Smooth muscle cell (in vitro differentiated cells): Measurements from ENCODE around the gene HDLBP. TPM values are rescaled to one million over a fixed set of nuclear protein-coding genes. Genes with fewer than 3 reads are reported as not detected.

Source experiments
- DNase-seq: peaks from one replicate; lab custom pipeline; 2025; ENCODE audit not compliant: unreplicated experiment; lab: John Stamatoyannopoulos, UW
- H2AFZ ChIP-seq: fragments of 200-600 bp; sonication (generic); 2 replicates; pipeline ENCODE4 v1.6.0; 2016; ENCODE audit warnings: antibody characterized with exemption, low read depth, mild to moderate bottlenecking
- H3F3A ChIP-seq: fragments of 200-600 bp; sonication (generic); 2 replicates; pipeline ENCODE4 v1.6.0; 2017; ENCODE audit warnings: antibody characterized with exemption, low read depth
- H3K27ac ChIP-seq: fragments of 200-600 bp; sonication (generic); 2 replicates; pipeline ENCODE4 v1.5.1; 2016; ENCODE audit warnings: low read depth, mild to moderate bottlenecking
- H3K27me3 ChIP-seq: fragments of 200-600 bp; sonication (generic); 2 replicates; pipeline ENCODE4 v1.6.1; 2016; ENCODE audit warnings: low read depth, mild to moderate bottlenecking
- H3K36me3 ChIP-seq: fragments of 200-600 bp; sonication (generic); 2 replicates; pipeline ENCODE4 v1.5.1; 2016; ENCODE audit warnings: low read depth
- H3K4me1 ChIP-seq: fragments of 200-600 bp; sonication (generic); 2 replicates; pipeline ENCODE4 v1.5.1; 2016; ENCODE audit warnings: low read depth
- H3K4me2 ChIP-seq: fragments of 200-600 bp; sonication (generic); 2 replicates; pipeline ENCODE4 v1.6.0; 2016; ENCODE audit warnings: mild to moderate bottlenecking
- H3K4me3 ChIP-seq: fragments of 200-600 bp; sonication (generic); 2 replicates; pipeline ENCODE4 v1.5.1; 2016; ENCODE audit warnings: mild to moderate bottlenecking
- H3K79me2 ChIP-seq: fragments of 200-600 bp; sonication (generic); 2 replicates; pipeline ENCODE4 v1.6.0; 2016; ENCODE audit warnings: low read depth, mild to moderate bottlenecking
- H3K9ac ChIP-seq: fragments of 200-600 bp; sonication (generic); 2 replicates; pipeline ENCODE4 v1.6.0; 2016; ENCODE audit warnings: low read depth
- H3K9me3 ChIP-seq: fragments of 200-600 bp; sonication (generic); replicated peaks from 2 replicates; pipeline ENCODE4 v1.5.1; 2016; ENCODE audit warnings: low read depth
- H4K20me1 ChIP-seq: fragments of 200-600 bp; sonication (generic); 2 replicates; pipeline ENCODE4 v1.6.0; 2016; ENCODE audit warnings: low read depth
- WGBS: methylation state at CpG from one replicate; pipeline ENCODE4 v1.1.7; 2016; ENCODE audit warnings: low lambda C conversion rate; 5-methylcytosine and 5-hydroxymethylcytosine counted together
- polyA plus RNA-seq: library from polyadenylated mRNA; unstranded; fragments of >200 nt; fragmentation: Nextera tagmentation; extraction: Ambion mirVana; gene quantifications from 2 replicates; pipeline ENCODE4 v1.2.1, GENCODE V29; 2016
- total RNA-seq: library from RNA; depleted of rRNA; stranded (reverse); fragments of >200 nt; gene quantifications from 2 replicates; pipeline ENCODE4 v1.2.3, GENCODE V29; 2014
- TF ChIP-seq, protein P1 (sequence below): fragments of 200-600 bp; sonication (generic); IDR thresholded peaks from 2 replicates; pipeline ENCODE4 v1.5.1; 2017; ENCODE audit warnings: borderline replicate concordance, mild to moderate bottlenecking, antibody characterized with exemption; ENCODE audit not compliant: insufficient read depth, poor library complexity, severe bottlenecking

Gene HDLBP
- total and polyA plus RNA-seq, 2 experiments from 2014 or later, result 504 to 545 TPM

DNA sequence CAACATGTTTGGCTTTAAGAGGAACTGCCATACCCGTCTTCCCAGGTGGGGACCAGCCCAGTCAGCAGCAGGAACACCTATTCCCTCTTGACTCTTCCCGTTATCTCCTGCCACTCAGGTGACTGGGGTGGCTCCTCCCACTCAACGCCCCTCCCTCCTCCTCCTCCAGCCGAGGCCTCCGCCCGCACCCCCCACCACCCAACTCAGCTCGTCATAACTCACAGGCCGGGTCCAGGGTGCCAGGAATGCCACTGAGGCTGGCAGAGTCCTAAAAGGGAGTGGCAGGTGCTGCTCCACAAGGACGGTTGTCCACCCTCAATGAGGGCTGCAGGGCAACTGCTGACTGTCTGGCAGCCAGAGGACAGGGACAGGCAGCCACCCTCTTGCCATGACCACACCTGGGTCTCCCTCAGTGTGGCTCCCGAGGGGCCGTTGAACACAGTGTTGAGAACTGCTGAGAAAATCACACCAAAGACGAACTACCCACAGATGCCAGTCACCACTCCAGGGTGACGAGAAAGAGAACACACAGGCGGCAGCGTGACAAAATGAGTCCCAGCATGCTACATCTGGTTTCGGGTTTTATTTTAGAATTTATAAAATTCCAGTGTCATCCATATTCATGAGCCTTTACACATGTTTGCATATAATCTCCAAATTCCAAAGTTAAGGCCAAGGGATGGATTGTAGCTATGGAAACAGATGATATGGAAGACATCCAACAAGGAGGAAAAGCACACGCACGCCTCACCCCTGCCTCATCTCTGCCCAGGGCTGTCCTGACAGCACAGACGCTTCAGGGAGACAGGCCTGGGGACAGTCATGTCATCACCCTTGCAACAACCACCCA, 88.5 kb downstream of the HDLBP start:
- no peaks in the 10 kb centered on the region for H3K9me3 ChIP-seq
- DNase-seq, result no peak
- no peak overlapping the region for H3K4me2 ChIP-seq
- peak overlapping the region; percentile 38 for H3K27ac ChIP-seq
- no peaks in the 10 kb centered on the region for H3K79me2 ChIP-seq
- TF ChIP-seq, protein P1, sequence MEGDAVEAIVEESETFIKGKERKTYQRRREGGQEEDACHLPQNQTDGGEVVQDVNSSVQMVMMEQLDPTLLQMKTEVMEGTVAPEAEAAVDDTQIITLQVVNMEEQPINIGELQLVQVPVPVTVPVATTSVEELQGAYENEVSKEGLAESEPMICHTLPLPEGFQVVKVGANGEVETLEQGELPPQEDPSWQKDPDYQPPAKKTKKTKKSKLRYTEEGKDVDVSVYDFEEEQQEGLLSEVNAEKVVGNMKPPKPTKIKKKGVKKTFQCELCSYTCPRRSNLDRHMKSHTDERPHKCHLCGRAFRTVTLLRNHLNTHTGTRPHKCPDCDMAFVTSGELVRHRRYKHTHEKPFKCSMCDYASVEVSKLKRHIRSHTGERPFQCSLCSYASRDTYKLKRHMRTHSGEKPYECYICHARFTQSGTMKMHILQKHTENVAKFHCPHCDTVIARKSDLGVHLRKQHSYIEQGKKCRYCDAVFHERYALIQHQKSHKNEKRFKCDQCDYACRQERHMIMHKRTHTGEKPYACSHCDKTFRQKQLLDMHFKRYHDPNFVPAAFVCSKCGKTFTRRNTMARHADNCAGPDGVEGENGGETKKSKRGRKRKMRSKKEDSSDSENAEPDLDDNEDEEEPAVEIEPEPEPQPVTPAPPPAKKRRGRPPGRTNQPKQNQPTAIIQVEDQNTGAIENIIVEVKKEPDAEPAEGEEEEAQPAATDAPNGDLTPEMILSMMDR, result no peak
- peaks cover 98% of the 10 kb centered on the region for H4K20me1 ChIP-seq
- H3K27me3 ChIP-seq, result no peaks in the 10 kb centered on the region
- H3K9ac ChIP-seq, result no peak overlapping the region
- no peak overlapping the region for H3K4me3 ChIP-seq
- H3K36me3 ChIP-seq, result no peaks in the 10 kb centered on the region
- H2AFZ ChIP-seq, result no peak overlapping the region
- no peaks in the 10 kb centered on the region for H3K4me1 ChIP-seq
- H3F3A ChIP-seq, result peaks cover 53% of the 10 kb centered on the region
- WGBS, result 83% methylated on average over 19 of the region's 19 CpGs

GRCh38 chr2:241225983-241226382, 89.5 kb downstream of the HDLBP start:
- no peaks in the 10 kb centered on the region for H3K36me3 ChIP-seq
- H4K20me1 ChIP-seq, result peaks cover 97% of the 10 kb centered on the region
- H2AFZ ChIP-seq, result no peak overlapping the region
- H3K4me3 ChIP-seq, result no peak overlapping the region
- H3F3A ChIP-seq, result peaks cover 50% of the 10 kb centered on the region
- H3K9me3 ChIP-seq, result no peaks in the 10 kb centered on the region
- no peak overlapping the region for H3K4me2 ChIP-seq
- no peaks in the 10 kb centered on the region for H3K27me3 ChIP-seq
- DNase-seq, result no peak
- H3K4me1 ChIP-seq, result no peaks in the 10 kb centered on the region
- TF ChIP-seq, protein P1, result no peak
- H3K79me2 ChIP-seq, result no peaks in the 10 kb centered on the region
- no peak overlapping the region for H3K27ac ChIP-seq
- H3K9ac ChIP-seq, result no peak overlapping the region
- WGBS, result 95% methylated on average over 16 of the region's 16 CpGs

DNA sequence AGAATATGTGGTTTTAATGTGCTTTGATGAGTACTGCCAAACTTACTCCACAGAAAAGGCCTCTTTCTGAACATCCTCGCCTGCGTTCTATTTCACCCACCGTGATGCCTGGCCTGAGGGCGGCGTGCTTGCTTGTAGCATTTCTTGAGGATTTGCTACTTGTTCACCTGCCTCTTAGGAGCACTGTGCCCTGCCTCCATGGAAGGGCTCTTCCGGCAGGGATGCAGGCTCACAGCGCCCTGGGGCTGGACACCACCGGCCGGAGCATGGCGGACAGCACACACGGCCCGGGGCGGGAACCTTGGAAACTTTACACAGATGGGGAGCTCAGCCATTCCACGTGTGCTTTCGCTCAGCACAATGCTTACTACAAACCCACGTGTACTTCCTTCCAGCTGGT, 89.9 kb downstream of the HDLBP start:
- H3K9ac ChIP-seq, result no peak overlapping the region
- peaks cover 46% of the 10 kb centered on the region for H3F3A ChIP-seq
- H3K9me3 ChIP-seq, result no peaks in the 10 kb centered on the region
- no peak for DNase-seq
- TF ChIP-seq, protein P1, result no peak
- no peak overlapping the region for H2AFZ ChIP-seq
- H3K4me2 ChIP-seq, result no peak overlapping the region
- no peak overlapping the region for H3K27ac ChIP-seq
- 95% methylated on average over 16 of the region's 16 CpGs for WGBS
- H3K36me3 ChIP-seq, result no peaks in the 10 kb centered on the region
- H3K79me2 ChIP-seq, result peaks cover 1% of the 10 kb centered on the region
- no peaks in the 10 kb centered on the region for H3K27me3 ChIP-seq
- H4K20me1 ChIP-seq, result peaks cover 93% of the 10 kb centered on the region
- H3K4me3 ChIP-seq, result no peak overlapping the region
- no peaks in the 10 kb centered on the region for H3K4me1 ChIP-seq
